ENCODE results near the gene MAP1A. TPM values are rescaled to one million over a fixed set of nuclear protein-coding genes. Genes with fewer than 3 reads are reported as not detected.

The MAP1A gene
- total RNA-seq, 1 experiment from 2014 or later: 1.0 TPM

DNA sequence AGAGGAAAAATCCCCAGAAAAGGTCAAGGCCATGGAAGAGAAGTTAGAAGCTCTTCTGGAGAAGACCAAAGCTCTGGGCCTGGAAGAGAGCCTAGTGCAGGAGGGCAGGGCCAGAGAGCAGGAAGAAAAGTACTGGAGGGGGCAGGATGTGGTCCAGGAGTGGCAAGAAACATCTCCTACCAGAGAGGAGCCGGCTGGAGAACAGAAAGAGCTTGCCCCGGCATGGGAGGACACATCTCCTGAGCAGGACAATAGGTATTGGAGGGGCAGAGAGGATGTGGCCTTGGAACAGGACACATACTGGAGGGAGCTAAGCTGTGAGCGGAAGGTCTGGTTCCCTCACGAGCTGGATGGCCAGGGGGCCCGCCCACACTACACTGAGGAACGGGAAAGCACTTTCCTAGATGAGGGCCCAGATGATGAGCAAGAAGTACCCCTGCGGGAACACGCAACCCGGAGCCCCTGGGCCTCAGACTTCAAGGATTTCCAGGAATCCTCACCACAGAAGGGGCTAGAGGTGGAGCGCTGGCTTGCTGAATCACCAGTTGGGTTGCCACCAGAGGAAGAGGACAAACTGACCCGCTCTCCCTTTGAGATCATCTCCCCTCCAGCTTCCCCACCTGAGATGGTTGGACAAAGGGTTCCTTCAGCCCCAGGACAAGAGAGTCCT, 9.0 kb downstream of the MAP1A start:
- Histone ChIP-seq H3K9me3 (ENCODE audit: low read length) (no peaks in the 10 kb centered on the region), H3K9me2 (replicated peaks; ENCODE audit: low read length) (no peaks in the 10 kb centered on the region), H3K79me2 (ENCODE audit: low read length) (no peaks in the 10 kb centered on the region), H3K27ac (ENCODE audit: low read length) (no peak overlapping the region), H4K20me1 (ENCODE audit: low read length) (no peaks in the 10 kb centered on the region), H3K4me2 (ENCODE audit: low read length) (no peak overlapping the region), H3K27me3 (ENCODE audit: low read length) (no peaks in the 10 kb centered on the region), H3K4me1 (ENCODE audit: insufficient read depth, low read length) (no peaks in the 10 kb centered on the region), H3K4me3 (ENCODE audit: low read length) (no peak overlapping the region), H2AFZ (ENCODE audit: low read length) (no peak overlapping the region), H3K36me3 (ENCODE audit: low read depth, low read length) (no peaks in the 10 kb centered on the region), H3F3A (ENCODE audit: low read length, unreplicated experiment) (no peaks in the 10 kb centered on the region), H3K9ac (ENCODE audit: low read length) (no peak overlapping the region)
- no peak for DNase-seq
- ChIA-PET POLR2A (ENCODE audit: unreplicated experiment) (interaction anchor here (0.5 kb wide), 1 partner anchor 136 kb away, joined by 4 read pairs; no protein-coding TSS in a partner anchor), CTCF (no interaction called here)
- intact Hi-C loops (cut with micrococcal nuclease): no loop called here
- ATAC-seq: no peak
- BruUV-seq (replicated peaks): no TSS peak
- TF ChIP-seq, protein P1, sequence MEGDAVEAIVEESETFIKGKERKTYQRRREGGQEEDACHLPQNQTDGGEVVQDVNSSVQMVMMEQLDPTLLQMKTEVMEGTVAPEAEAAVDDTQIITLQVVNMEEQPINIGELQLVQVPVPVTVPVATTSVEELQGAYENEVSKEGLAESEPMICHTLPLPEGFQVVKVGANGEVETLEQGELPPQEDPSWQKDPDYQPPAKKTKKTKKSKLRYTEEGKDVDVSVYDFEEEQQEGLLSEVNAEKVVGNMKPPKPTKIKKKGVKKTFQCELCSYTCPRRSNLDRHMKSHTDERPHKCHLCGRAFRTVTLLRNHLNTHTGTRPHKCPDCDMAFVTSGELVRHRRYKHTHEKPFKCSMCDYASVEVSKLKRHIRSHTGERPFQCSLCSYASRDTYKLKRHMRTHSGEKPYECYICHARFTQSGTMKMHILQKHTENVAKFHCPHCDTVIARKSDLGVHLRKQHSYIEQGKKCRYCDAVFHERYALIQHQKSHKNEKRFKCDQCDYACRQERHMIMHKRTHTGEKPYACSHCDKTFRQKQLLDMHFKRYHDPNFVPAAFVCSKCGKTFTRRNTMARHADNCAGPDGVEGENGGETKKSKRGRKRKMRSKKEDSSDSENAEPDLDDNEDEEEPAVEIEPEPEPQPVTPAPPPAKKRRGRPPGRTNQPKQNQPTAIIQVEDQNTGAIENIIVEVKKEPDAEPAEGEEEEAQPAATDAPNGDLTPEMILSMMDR (conservative IDR thresholded peaks at IDR 0.05; ENCODE audit: low read depth, low read length): no peak
- TF ChIP-seq EZH2phosphoT487 (IDR thresholded peaks at IDR 0.05; ENCODE audit: borderline replicate concordance, low read length) (no peak), EZH2 (IDR thresholded peaks at IDR 0.05; ENCODE audit: low read length, unreplicated experiment) (no peak)

DNA sequence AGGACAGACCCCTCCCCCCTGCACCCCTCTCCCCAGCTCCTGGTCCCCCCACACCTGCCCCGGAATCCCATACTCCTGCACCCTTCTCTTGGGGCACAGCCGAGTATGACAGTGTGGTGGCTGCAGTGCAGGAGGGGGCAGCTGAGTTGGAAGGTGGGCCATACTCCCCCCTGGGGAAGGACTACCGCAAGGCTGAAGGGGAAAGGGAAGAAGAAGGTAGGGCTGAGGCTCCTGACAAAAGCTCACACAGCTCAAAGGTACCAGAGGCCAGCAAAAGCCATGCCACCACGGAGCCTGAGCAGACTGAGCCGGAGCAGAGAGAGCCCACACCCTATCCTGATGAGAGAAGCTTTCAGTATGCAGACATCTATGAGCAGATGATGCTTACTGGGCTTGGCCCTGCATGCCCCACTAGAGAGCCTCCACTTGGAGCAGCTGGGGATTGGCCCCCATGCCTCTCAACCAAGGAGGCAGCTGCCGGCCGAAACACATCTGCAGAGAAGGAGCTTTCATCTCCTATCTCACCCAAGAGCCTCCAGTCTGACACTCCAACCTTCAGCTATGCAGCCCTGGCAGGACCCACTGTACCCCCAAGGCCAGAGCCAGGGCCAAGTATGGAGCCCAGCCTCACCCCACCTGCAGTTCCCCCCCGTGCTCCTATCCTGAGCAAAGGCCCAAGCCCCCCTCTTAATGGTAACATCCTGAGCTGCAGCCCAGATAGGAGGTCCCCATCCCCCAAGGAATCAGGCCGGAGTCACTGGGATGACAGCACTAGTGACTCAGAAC, 9.8 kb downstream of the MAP1A start:
- no TSS peak for BruUV-seq (replicated peaks)
- TF ChIP-seq, protein P1 (conservative IDR thresholded peaks at IDR 0.05; ENCODE audit: low read depth, low read length): no peak
- TF ChIP-seq EZH2phosphoT487 (IDR thresholded peaks at IDR 0.05; ENCODE audit: borderline replicate concordance, low read length) (no peak), EZH2 (IDR thresholded peaks at IDR 0.05; ENCODE audit: low read length, unreplicated experiment) (no peak)
- DNase-seq (no peak), ATAC-seq (no peak)
- H3K27ac ChIP-seq (ENCODE audit: low read length): no peak overlapping the region
- H3K9me2 ChIP-seq (replicated peaks; ENCODE audit: low read length): no peaks in the 10 kb centered on the region
- H3K9me3 ChIP-seq (ENCODE audit: low read length): no peaks in the 10 kb centered on the region
- H3K79me2 ChIP-seq (ENCODE audit: low read length): no peaks in the 10 kb centered on the region
- H3K4me1 ChIP-seq (ENCODE audit: insufficient read depth, low read length): no peaks in the 10 kb centered on the region
- H3F3A ChIP-seq (ENCODE audit: low read length, unreplicated experiment): no peaks in the 10 kb centered on the region
- no peak overlapping the region for H3K4me2 ChIP-seq (ENCODE audit: low read length)
- no peaks in the 10 kb centered on the region for H3K27me3 ChIP-seq (ENCODE audit: low read length)
- H4K20me1 ChIP-seq (ENCODE audit: low read length): no peaks in the 10 kb centered on the region
- H3K4me3 ChIP-seq (ENCODE audit: low read length): no peak overlapping the region
- H3K9ac ChIP-seq (ENCODE audit: low read length): no peak overlapping the region
- ChIA-PET CTCF (interaction anchor here (0.8 kb wide), 1 partner anchor 13 kb away, joined by 5 read pairs; no protein-coding TSS in a partner anchor), POLR2A (ENCODE audit: unreplicated experiment) (interaction anchor here (0.5 kb wide), 1 partner anchor 137 kb away, joined by 4 read pairs; no protein-coding TSS in a partner anchor)
- intact Hi-C loops (cut with micrococcal nuclease): no loop called here
- H2AFZ ChIP-seq (ENCODE audit: low read length): no peak overlapping the region
- no peaks in the 10 kb centered on the region for H3K36me3 ChIP-seq (ENCODE audit: low read depth, low read length)

Data from PC-3 (cell line).